GM19452 (cell line): ENCODE data around the gene UPF1.

Source experiments
- ATAC-seq: cut with Tn5 transposase; IDR thresholded peaks from one replicate; pipeline ENCODE4 v1.9.1; 2021; ENCODE audit not compliant: unreplicated experiment

Gene UPF1

DNA sequence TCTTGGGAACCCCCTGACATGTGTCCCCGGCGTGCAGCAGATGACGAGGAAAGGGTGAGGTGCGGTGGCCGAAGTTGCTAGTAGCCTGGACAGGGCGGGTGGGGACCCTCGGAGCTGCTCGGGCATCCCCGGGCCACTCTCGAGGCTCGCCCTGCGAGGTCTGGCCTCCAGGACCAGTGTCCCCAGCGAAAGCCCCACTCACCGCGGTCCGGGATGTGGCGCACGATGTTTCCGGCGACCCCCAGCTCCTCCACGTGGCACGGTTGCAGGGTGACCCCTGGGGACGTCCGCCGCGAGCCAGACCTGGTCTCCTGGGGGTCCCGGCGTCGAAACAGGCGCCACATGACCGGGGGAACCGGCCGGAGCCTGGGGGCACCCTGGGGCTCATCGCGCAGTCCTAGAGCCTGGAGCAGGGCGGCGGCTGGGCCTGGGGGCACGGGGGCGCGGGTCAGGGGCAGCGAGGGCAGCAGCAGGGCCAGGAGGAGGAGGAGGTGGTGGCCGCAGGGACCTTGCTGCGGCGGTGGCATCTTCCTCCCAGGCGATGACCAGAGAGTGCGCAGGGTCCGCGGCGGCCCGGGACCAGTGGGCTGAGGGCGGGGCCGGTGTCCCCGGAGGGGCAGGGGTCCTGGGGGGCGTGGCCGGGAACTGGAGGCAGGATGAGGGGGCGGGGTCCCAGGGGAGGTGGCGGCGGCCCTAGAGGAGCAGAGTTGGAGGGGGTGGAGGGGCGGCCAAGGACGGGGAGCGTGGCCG is 38.2 kb downstream of the UPF1 start:
- no peak for ATAC-seq

- ATAC-seq: no peak
Measured at GRCh38 chr19:18870531-18871172, 38.9 kb downstream of the UPF1 start.

GRCh38 chr19:18871543-18871942 is 39.8 kb downstream of the UPF1 start:
- no peak for ATAC-seq

GRCh38 chr19:18875726-18876125 is 44.0 kb downstream of the UPF1 start:
- no peak for ATAC-seq

- ATAC-seq: no peak
Measured at GRCh38 chr19:18876865-18877264, 45.1 kb downstream of the UPF1 start.

DNA sequence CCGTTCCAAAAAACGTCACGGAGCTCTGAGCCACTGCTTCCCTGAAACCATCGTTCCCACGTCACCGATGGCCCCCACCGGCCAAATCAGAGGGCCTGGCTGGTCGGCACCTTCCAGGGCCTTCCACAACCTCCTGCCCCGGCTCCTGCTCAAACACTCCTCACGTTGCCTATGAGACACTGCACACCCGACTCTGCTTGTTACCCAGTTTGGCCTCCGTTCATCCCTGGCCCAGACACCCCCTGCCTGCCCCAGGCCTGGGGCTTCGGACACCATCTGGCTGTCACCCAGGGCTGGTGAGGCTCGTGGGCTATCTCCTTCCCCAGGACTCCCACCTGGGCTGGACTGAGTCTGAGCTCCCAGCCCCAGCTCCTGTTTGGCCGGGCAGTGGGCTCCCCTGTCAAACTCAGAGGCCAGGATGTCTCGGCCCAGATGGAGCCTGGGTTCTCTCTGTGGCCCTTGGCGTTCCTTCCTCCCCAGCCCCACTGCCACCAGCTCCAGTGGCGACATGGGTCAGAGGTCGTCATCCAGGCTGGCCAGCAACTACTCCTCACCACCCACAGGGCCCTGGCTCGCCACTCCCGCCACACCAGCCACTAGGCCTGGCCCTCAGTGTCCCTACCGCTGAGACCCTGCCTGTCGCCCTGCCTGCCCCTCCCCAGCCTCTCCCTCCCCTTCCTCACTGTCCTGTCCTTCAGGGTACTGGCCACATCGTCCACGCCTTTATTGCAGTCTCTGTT is 46.5 kb downstream of the UPF1 start:
- ATAC-seq: no peak

GRCh38 chr19:18878858-18879578 is 47.3 kb downstream of the UPF1 start:
- no peak for ATAC-seq

- no peak for ATAC-seq
Measured at GRCh38 chr19:18879579-18880373, 48.0 kb downstream of the UPF1 start.

GRCh38 chr19:18881491-18881890 is 49.7 kb downstream of the UPF1 start:
- ATAC-seq: no peak

GRCh38 chr19:18883526-18884304 is 52.0 kb downstream of the UPF1 start:
- ATAC-seq: no peak

- ATAC-seq: no peak
Measured at GRCh38 chr19:18886972-18887371, 55.2 kb downstream of the UPF1 start.

GRCh38 chr19:18889949-18890745 is 58.4 kb downstream of the UPF1 start:
- ATAC-seq: no peak

DNA sequence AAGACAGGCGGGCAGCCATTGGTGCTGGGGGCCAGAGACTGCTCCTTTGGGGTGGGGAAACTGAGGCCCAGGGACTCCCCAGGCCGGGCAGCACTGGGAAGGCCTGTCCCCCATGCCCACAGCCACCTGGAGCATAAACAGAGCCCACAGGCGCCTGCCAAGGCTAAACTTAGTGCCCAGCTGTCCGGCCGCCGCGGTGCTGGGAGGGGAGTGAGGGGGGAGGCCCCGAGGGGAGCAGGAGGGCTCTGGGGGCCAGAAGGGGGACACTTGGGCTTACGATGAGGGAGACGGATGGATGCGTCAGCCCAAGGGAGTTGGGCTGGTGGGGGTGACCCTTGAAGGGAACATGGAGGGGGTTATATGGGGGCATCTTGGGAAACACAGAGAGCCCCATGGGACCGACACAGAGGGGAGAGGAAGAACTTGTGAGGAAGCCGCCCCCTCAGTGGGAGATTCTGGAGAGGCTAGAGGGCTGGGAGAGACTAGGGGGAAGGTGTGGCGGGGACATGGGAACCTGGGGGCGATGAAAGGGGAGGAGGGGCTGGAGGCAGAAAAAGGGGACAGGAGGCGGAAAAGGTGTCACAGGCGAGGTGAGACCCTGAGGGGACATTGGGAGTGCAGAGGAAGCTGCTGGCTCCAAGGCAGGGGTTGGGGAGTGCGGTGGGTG is 62.0 kb downstream of the UPF1 start:
- no peak for ATAC-seq

- no peak for ATAC-seq
Measured at GRCh38 chr19:18894254-18895037, 62.7 kb downstream of the UPF1 start.

DNA sequence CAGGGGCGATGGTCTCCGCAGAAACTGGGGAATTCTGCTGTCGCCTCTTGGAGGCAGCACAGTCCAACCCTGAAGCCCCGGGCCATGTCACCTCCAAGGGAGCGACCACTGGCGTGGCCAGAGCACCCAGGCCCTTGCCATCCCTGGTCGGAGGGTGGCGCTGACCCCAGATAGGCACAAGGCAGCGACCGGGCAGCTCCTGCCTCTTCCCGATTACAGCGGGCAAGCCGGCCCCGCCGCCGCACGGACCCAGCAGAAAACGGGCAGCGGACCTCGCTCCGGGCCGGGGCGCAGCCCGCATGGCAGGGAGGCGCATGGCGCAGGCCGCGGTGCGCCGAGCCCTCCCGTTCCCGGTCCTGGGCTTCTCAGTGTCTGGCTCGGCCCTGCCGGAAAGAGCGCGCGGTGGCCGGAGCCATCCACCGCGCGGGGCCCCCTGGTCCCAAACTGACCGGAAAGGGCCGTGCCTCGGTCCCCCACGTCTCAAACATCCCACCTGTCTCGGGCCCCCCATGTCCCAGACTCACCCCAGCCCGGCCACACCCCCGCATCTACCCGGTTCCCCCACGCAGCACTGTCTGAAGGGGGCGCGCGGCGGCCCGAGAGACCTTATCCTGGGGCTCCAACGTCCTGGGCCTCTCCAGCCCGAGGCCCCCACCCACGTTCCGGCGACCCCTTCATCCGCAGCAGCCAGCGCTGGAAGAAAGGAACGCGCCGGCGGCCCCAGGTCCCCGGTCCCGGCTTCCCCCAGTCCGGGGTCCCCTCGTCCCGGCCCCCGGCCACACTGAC is 63.5 kb downstream of the UPF1 start:
- ATAC-seq: no peak

GRCh38 chr19:18895824-18896341 is 64.1 kb downstream of the UPF1 start, which contains the start of gene CERS1:
TSS of gene CERS1 (minus strand) at chr19:18896158. CDS start at chr19:18896072, 86 bp downstream.
- ATAC-seq: no peak
